Measurements from ENCODE around the gene TTC1.

TTC1 gene

GRCh38 chr5:159972538-159973362 lies 36.2 kb upstream of the TTC1 start:
- FAIRE-seq (no peak), DNase-seq (ENCODE audit: insufficient read length) (no peak)
- TF ChIP-seq POLR2AphosphoS5 (IDR thresholded peaks at IDR 0.05; ENCODE audit: low read depth, low read length), result no peak

- DNase-seq (ENCODE audit: insufficient read length), result no peak
- TF ChIP-seq POLR2A (IDR thresholded peaks at IDR 0.05; ENCODE audit: low read depth, low read length) (no peak), TAF1 (IDR thresholded peaks at IDR 0.05; ENCODE audit: borderline replicate concordance, low read depth, low read length) (no peak), POLR2AphosphoS5 (IDR thresholded peaks at IDR 0.05; ENCODE audit: low read depth, low read length) (no peak)
- no peak for FAIRE-seq
Measured at GRCh38 chr5:159975462-159976019, 33.4 kb upstream of the TTC1 start.

GRCh38 chr5:159976921-159977320 lies 32.0 kb upstream of the TTC1 start:
- TF ChIP-seq TAF1 (IDR thresholded peaks at IDR 0.05; ENCODE audit: borderline replicate concordance, low read depth, low read length) (no peak), POLR2A (IDR thresholded peaks at IDR 0.05; ENCODE audit: low read depth, low read length) (no peak), POLR2AphosphoS5 (IDR thresholded peaks at IDR 0.05; ENCODE audit: low read depth, low read length) (no peak)
- DNase-seq (ENCODE audit: insufficient read length) (no peak), FAIRE-seq (no peak)

GRCh38 chr5:159978358-159978757 lies 30.6 kb upstream of the TTC1 start:
- no peak for FAIRE-seq
- TF ChIP-seq TAF1 (IDR thresholded peaks at IDR 0.05; ENCODE audit: borderline replicate concordance, low read depth, low read length), result no peak
- TF ChIP-seq POLR2AphosphoS5 (IDR thresholded peaks at IDR 0.05; ENCODE audit: low read depth, low read length), result no peak
- no peak for TF ChIP-seq POLR2A (IDR thresholded peaks at IDR 0.05; ENCODE audit: low read depth, low read length)

GRCh38 chr5:159982421-159983173 lies 26.3 kb upstream of the TTC1 start:
- DNase-seq (ENCODE audit: insufficient read length), result no peak
- FAIRE-seq, result no peak
- TF ChIP-seq TAF1 (IDR thresholded peaks at IDR 0.05; ENCODE audit: borderline replicate concordance, low read depth, low read length), result no peak
- TF ChIP-seq POLR2AphosphoS5 (IDR thresholded peaks at IDR 0.05; ENCODE audit: low read depth, low read length), result no peak
- no peak for TF ChIP-seq POLR2A (IDR thresholded peaks at IDR 0.05; ENCODE audit: low read depth, low read length)

More at GRCh38 chr5:159978358-159978757, 30.6 kb upstream of the TTC1 start:
- no peak for DNase-seq (ENCODE audit: insufficient read length)

GRCh38 chr5:159987031-159987674 lies 21.8 kb upstream of the TTC1 start:
- FAIRE-seq (peak; percentile 89), DNase-seq (ENCODE audit: insufficient read length) (peak; percentile 73)
- TF ChIP-seq TAF1 (IDR thresholded peaks at IDR 0.05; ENCODE audit: borderline replicate concordance, low read depth, low read length), result no peak
- no peak for TF ChIP-seq POLR2AphosphoS5 (IDR thresholded peaks at IDR 0.05; ENCODE audit: low read depth, low read length)
- TF ChIP-seq POLR2A (IDR thresholded peaks at IDR 0.05; ENCODE audit: low read depth, low read length), result no peak

- FAIRE-seq (no peak), DNase-seq (ENCODE audit: insufficient read length) (no peak)
- TF ChIP-seq TAF1 (IDR thresholded peaks at IDR 0.05; ENCODE audit: borderline replicate concordance, low read depth, low read length) (no peak), POLR2A (IDR thresholded peaks at IDR 0.05; ENCODE audit: low read depth, low read length) (no peak), POLR2AphosphoS5 (IDR thresholded peaks at IDR 0.05; ENCODE audit: low read depth, low read length) (no peak)
Measured at GRCh38 chr5:159990506-159990905, 18.4 kb upstream of the TTC1 start.

- DNase-seq (ENCODE audit: insufficient read length) (no peak), FAIRE-seq (no peak)
- TF ChIP-seq POLR2AphosphoS5 (IDR thresholded peaks at IDR 0.05; ENCODE audit: low read depth, low read length) (no peak), TAF1 (IDR thresholded peaks at IDR 0.05; ENCODE audit: borderline replicate concordance, low read depth, low read length) (no peak), POLR2A (IDR thresholded peaks at IDR 0.05; ENCODE audit: low read depth, low read length) (no peak)
Measured at GRCh38 chr5:159992566-159992965, 16.4 kb upstream of the TTC1 start.

GRCh38 chr5:159993194-159993593 lies 15.7 kb upstream of the TTC1 start:
- FAIRE-seq, result no peak
- no peak for DNase-seq (ENCODE audit: insufficient read length)
- TF ChIP-seq POLR2A (IDR thresholded peaks at IDR 0.05; ENCODE audit: low read depth, low read length) (no peak), TAF1 (IDR thresholded peaks at IDR 0.05; ENCODE audit: borderline replicate concordance, low read depth, low read length) (no peak), POLR2AphosphoS5 (IDR thresholded peaks at IDR 0.05; ENCODE audit: low read depth, low read length) (no peak)

GRCh38 chr5:159995907-159996306 lies 13.0 kb upstream of the TTC1 start:
- FAIRE-seq, result no peak
- TF ChIP-seq POLR2A (IDR thresholded peaks at IDR 0.05; ENCODE audit: low read depth, low read length), result no peak
- TF ChIP-seq TAF1 (IDR thresholded peaks at IDR 0.05; ENCODE audit: borderline replicate concordance, low read depth, low read length), result no peak
- no peak for TF ChIP-seq POLR2AphosphoS5 (IDR thresholded peaks at IDR 0.05; ENCODE audit: low read depth, low read length)
- no peak for DNase-seq (ENCODE audit: insufficient read length)

GRCh38 chr5:160001457-160001856 lies 7.5 kb upstream of the TTC1 start:
- DNase-seq (ENCODE audit: insufficient read length), result no peak
- TF ChIP-seq TAF1 (IDR thresholded peaks at IDR 0.05; ENCODE audit: borderline replicate concordance, low read depth, low read length) (no peak), POLR2AphosphoS5 (IDR thresholded peaks at IDR 0.05; ENCODE audit: low read depth, low read length) (no peak), POLR2A (IDR thresholded peaks at IDR 0.05; ENCODE audit: low read depth, low read length) (no peak)
- FAIRE-seq, result no peak
